ENCODE results near the gene PKIG.
A peak's percentile ranks its signal among the peaks of the same experiment; 100 is the strongest.

PKIG gene

GRCh38 chr20:44601236-44601671, 18.9 kb downstream of the PKIG start:
- peak overlapping the region; percentile 36; the same call in 1 of the 2 replicates for H3K9ac ChIP-seq (ENCODE audit: low read length)
- no peaks in the 10 kb centered on the region for H3K9me2 ChIP-seq (replicated peaks; ENCODE audit: insufficient read depth, low read length)
- no peak for TF ChIP-seq EZH2phosphoT487 (conservative IDR thresholded peaks at IDR 0.05; ENCODE audit: low read length)
- TF ChIP-seq, protein P1, sequence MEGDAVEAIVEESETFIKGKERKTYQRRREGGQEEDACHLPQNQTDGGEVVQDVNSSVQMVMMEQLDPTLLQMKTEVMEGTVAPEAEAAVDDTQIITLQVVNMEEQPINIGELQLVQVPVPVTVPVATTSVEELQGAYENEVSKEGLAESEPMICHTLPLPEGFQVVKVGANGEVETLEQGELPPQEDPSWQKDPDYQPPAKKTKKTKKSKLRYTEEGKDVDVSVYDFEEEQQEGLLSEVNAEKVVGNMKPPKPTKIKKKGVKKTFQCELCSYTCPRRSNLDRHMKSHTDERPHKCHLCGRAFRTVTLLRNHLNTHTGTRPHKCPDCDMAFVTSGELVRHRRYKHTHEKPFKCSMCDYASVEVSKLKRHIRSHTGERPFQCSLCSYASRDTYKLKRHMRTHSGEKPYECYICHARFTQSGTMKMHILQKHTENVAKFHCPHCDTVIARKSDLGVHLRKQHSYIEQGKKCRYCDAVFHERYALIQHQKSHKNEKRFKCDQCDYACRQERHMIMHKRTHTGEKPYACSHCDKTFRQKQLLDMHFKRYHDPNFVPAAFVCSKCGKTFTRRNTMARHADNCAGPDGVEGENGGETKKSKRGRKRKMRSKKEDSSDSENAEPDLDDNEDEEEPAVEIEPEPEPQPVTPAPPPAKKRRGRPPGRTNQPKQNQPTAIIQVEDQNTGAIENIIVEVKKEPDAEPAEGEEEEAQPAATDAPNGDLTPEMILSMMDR (IDR thresholded peaks at IDR 0.05; ENCODE audit: insufficient read depth, low read length, poor library complexity, severe bottlenecking), result no peak
- H3K9me3 ChIP-seq (ENCODE audit: insufficient read depth, low read length), result no peaks in the 10 kb centered on the region
- peaks cover 8% of the 10 kb centered on the region for H3F3A ChIP-seq (ENCODE audit: insufficient read depth)
- peaks cover 9% of the 10 kb centered on the region; the same call in 1 of the 2 replicates for H3K79me2 ChIP-seq (ENCODE audit: insufficient read depth, low read length)
- H4K20me1 ChIP-seq (ENCODE audit: low read depth, low read length), result no peaks in the 10 kb centered on the region
- peak overlapping the region; percentile 51 for H3K27ac ChIP-seq (ENCODE audit: low read depth, low read length)
- no peak overlapping the region for H2AFZ ChIP-seq (ENCODE audit: low read depth, low read length, severe bottlenecking)
- H3K27me3 ChIP-seq (ENCODE audit: low read length), result no peaks in the 10 kb centered on the region
- no peak overlapping the region for H3K4me3 ChIP-seq (ENCODE audit: insufficient read depth, low read length, poor library complexity, severe bottlenecking)
- no peaks in the 10 kb centered on the region for H3K36me3 ChIP-seq (ENCODE audit: low read length)
- H3K4me2 ChIP-seq (ENCODE audit: low read depth, low read length, poor library complexity, severe bottlenecking), result peak overlapping the region; percentile 6

- Histone ChIP-seq H3K9ac (ENCODE audit: low read length) (peak overlapping the region; percentile 36; the same call in 1 of the 2 replicates), H3F3A (ENCODE audit: insufficient read depth) (peaks cover 8% of the 10 kb centered on the region), H3K27me3 (ENCODE audit: low read length) (no peaks in the 10 kb centered on the region), H3K9me3 (ENCODE audit: insufficient read depth, low read length) (no peaks in the 10 kb centered on the region), H3K79me2 (ENCODE audit: insufficient read depth, low read length) (peaks cover 9% of the 10 kb centered on the region; the same call in 1 of the 2 replicates), H4K20me1 (ENCODE audit: low read depth, low read length) (no peaks in the 10 kb centered on the region), H3K4me3 (ENCODE audit: insufficient read depth, low read length, poor library complexity, severe bottlenecking) (no peak overlapping the region), H3K9me2 (replicated peaks; ENCODE audit: insufficient read depth, low read length) (no peaks in the 10 kb centered on the region), H3K4me2 (ENCODE audit: low read depth, low read length, poor library complexity, severe bottlenecking) (peak overlapping the region; percentile 6), H3K36me3 (ENCODE audit: low read length) (no peaks in the 10 kb centered on the region), H3K27ac (ENCODE audit: low read depth, low read length) (peak overlapping the region; percentile 51), H2AFZ (ENCODE audit: low read depth, low read length, severe bottlenecking) (no peak overlapping the region)
- TF ChIP-seq, protein P1 (IDR thresholded peaks at IDR 0.05; ENCODE audit: insufficient read depth, low read length, poor library complexity, severe bottlenecking), result no peak
- TF ChIP-seq EZH2phosphoT487 (conservative IDR thresholded peaks at IDR 0.05; ENCODE audit: low read length), result no peak
Measured at GRCh38 chr20:44601801-44602204, 19.4 kb downstream of the PKIG start.

DNA sequence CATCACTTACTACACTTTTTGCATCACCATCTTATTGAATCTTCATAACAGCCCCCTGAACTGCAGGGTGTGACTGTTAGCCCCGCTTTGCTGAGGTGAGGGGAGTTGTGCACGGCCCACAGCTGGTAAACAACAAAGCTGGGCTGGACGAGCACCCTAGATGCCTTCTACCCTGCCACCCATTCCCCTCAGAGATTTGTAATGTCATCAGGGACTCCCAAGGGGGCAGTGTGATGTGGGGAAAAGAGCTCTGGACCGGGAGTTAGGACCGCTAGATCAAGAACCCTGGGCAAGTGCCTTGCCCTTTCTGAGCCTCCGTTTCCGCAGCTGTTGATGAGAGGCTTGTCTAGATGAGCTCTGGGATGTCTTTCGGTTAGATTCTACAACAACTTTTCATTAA, 20.9 kb downstream of the PKIG start:
- TF ChIP-seq, protein P1 (IDR thresholded peaks at IDR 0.05; ENCODE audit: insufficient read depth, low read length, poor library complexity, severe bottlenecking), result no peak
- TF ChIP-seq EZH2phosphoT487 (conservative IDR thresholded peaks at IDR 0.05; ENCODE audit: low read length), result no peak
- Histone ChIP-seq H3K27ac (ENCODE audit: low read depth, low read length) (peak overlapping the region; percentile 40; the same call in 1 of the 2 replicates), H3K9me3 (ENCODE audit: insufficient read depth, low read length) (no peaks in the 10 kb centered on the region), H3K9ac (ENCODE audit: low read length) (no peak overlapping the region), H3K79me2 (ENCODE audit: insufficient read depth, low read length) (peaks cover 7% of the 10 kb centered on the region; the same call in 1 of the 2 replicates), H2AFZ (ENCODE audit: low read depth, low read length, severe bottlenecking) (no peak overlapping the region), H3K4me3 (ENCODE audit: insufficient read depth, low read length, poor library complexity, severe bottlenecking) (no peak overlapping the region), H3K36me3 (ENCODE audit: low read length) (no peaks in the 10 kb centered on the region), H3K4me2 (ENCODE audit: low read depth, low read length, poor library complexity, severe bottlenecking) (no peak overlapping the region), H3F3A (ENCODE audit: insufficient read depth) (peaks cover 8% of the 10 kb centered on the region), H3K27me3 (ENCODE audit: low read length) (no peaks in the 10 kb centered on the region), H3K9me2 (replicated peaks; ENCODE audit: insufficient read depth, low read length) (no peaks in the 10 kb centered on the region), H4K20me1 (ENCODE audit: low read depth, low read length) (no peaks in the 10 kb centered on the region)
